Inflammatory macrophage treated with lipopolysaccharide for 1 hour (primary cell): ENCODE results near the gene PTPRN2.
"Not testable (repeated sequence)": the region's sequence is repeated elsewhere in the genome, so short reads cannot be mapped to it uniquely, and the experiment has no call there.

Source experiments
- DNase-seq, 2 donors: peaks; one replicate each; pipeline ENCODE4 v3.0.0-alpha.2; 2020 to 2022

PTPRN2 gene

GRCh38 chr7:157671358-157672255 is 916.0 kb downstream of the PTPRN2 start:
- no peak for DNase-seq

GRCh38 chr7:157670490-157671357 is 916.9 kb downstream of the PTPRN2 start:
- no peak for DNase-seq

- no peak for DNase-seq
These were observed 917.8 kb downstream of the PTPRN2 start for GRCh38 chr7:157669768-157670351.

- DNase-seq, result no peak
These were observed 918.5 kb downstream of the PTPRN2 start for GRCh38 chr7:157668884-157669767.

- DNase-seq, result no peak
These were observed 919.3 kb downstream of the PTPRN2 start for GRCh38 chr7:157668221-157668883.

GRCh38 chr7:157667731-157668130 is 919.9 kb downstream of the PTPRN2 start:
- no peak for DNase-seq

GRCh38 chr7:157667261-157667660 is 920.4 kb downstream of the PTPRN2 start:
- DNase-seq, result no peak

- no peak for DNase-seq
These were observed 921.0 kb downstream of the PTPRN2 start for GRCh38 chr7:157666530-157667040.

GRCh38 chr7:157665634-157665988 is 922.0 kb downstream of the PTPRN2 start:
- not testable (repeated sequence) for DNase-seq

GRCh38 chr7:157664871-157665633 is 922.6 kb downstream of the PTPRN2 start:
- DNase-seq, result no peak

- no peak for DNase-seq
These were observed 923.6 kb downstream of the PTPRN2 start for GRCh38 chr7:157664034-157664433.

- DNase-seq, result no peak
These were observed 924.5 kb downstream of the PTPRN2 start for GRCh38 chr7:157662981-157663716.

- DNase-seq, result no peak
These were observed 925.4 kb downstream of the PTPRN2 start for GRCh38 chr7:157662110-157662791.

- no peak for DNase-seq
These were observed 926.0 kb downstream of the PTPRN2 start for GRCh38 chr7:157661611-157661975.

- DNase-seq, result no peak
These were observed 926.5 kb downstream of the PTPRN2 start for GRCh38 chr7:157660971-157661610.

GRCh38 chr7:157658851-157659412 is 928.7 kb downstream of the PTPRN2 start:
- DNase-seq, result no peak

GRCh38 chr7:157657741-157658740 is 929.6 kb downstream of the PTPRN2 start:
- peak in 1 of 2 donors; percentile 2 for DNase-seq
